HG02623 (cell line): ENCODE data around the gene KRTAP23-1.

Experiments used
- ATAC-seq: cut with Tn5 transposase; IDR thresholded peaks from one replicate; pipeline ENCODE4 v1.9.1; 2021; ENCODE audit warnings: moderate library complexity; ENCODE audit not compliant: unreplicated experiment

KRTAP23-1 gene

GRCh38 chr21:30315701-30316100 lies 32.7 kb downstream of the KRTAP23-1 start:
- ATAC-seq = no peak

DNA sequence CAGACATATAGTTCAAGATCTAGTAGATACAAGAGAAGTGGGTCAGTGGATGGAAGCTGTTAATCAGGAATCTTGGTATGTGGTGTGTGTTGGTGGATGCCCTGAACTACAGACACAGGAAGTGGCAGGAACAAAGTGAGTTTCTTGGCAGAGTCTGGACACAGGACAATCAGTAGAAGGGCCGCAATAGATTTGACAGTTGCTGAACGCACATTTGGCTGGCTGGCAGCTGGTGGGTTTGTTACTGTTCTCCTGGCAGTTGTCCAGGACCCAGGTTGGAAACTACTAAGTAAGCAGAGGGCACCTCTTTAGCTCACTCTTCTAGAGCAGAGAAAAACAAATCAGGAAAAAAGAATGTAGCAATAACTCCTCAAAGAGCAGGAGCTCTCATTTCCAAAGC lies 41.5 kb downstream of the KRTAP23-1 start:
- no peak for ATAC-seq

DNA sequence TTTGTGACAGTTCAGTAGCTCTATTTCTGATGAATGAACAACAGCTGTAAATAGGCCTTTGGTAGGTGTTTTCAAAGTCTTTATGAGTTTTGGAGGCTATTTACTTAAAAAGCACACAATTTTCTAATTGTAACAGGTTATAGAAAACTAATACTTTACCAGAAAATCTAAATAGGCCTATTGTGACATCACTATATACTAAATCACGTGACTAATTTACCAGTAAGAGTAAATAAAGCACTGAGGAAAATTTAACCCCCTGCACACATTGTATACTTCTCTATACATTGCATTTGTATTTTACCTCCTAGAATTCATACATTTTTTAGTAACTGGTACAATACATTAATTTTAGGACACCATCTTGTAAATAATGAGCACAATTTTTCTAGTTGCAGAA lies 43.3 kb downstream of the KRTAP23-1 start:
- ATAC-seq = no peak
